Measurements from ENCODE around the gene ADAD1. TPM values are rescaled to one million over a fixed set of nuclear protein-coding genes. Genes with fewer than 3 reads are reported as not detected.
"Not testable (repeated sequence)": the region's sequence is repeated elsewhere in the genome, so short reads cannot be mapped to it uniquely, and the experiment has no call there.

Gene ADAD1
- total RNA-seq, 1 donor from 2014 or later: not detected

GRCh38 chr4:122346036-122346435, 32.8 kb upstream of the ADAD1 start:
- no peak overlapping the region for H3K27ac Mint-ChIP-seq (ENCODE audit: unreplicated experiment)
- H3K4me1 Mint-ChIP-seq (ENCODE audit: unreplicated experiment): no peaks in the 10 kb centered on the region
- no peak overlapping the region for H3K4me3 Mint-ChIP-seq (ENCODE audit: unreplicated experiment)
- no peaks in the 10 kb centered on the region for H3K9me3 Mint-ChIP-seq (ENCODE audit: unreplicated experiment)
- no peaks in the 10 kb centered on the region for H3K27me3 Mint-ChIP-seq (ENCODE audit: unreplicated experiment)
- DNase-seq (ENCODE audit: extremely low spot score, unreplicated experiment): no peak
- H3K36me3 Mint-ChIP-seq (ENCODE audit: unreplicated experiment): peaks cover 52% of the 10 kb centered on the region
- no peak for TF ChIP-seq CTCF (IDR thresholded peaks at IDR 0.05)

DNA sequence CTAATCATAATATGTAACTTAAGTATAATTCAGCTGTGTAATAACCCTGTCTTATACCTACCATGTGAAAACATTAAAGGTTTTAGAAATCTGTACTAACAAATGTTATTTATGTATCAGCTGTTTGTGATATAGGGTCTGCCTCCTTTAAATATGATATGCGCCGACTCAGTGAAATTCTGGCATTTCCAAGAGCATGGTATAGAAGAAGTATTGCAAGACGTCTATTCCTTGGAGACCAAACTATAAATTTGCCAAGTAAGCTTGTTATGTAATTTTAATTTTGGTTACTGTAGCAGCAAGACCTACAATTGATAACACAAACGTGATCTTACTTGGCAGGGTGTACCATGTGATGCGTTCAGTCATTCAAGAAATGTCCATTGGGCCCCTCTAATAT, 32.3 kb upstream of the ADAD1 start:
- no peak for DNase-seq (ENCODE audit: extremely low spot score, unreplicated experiment)
- no peak overlapping the region for H3K4me3 Mint-ChIP-seq (ENCODE audit: unreplicated experiment)
- no peak overlapping the region for H3K27ac Mint-ChIP-seq (ENCODE audit: unreplicated experiment)
- H3K9me3 Mint-ChIP-seq (ENCODE audit: unreplicated experiment): no peaks in the 10 kb centered on the region
- TF ChIP-seq CTCF (IDR thresholded peaks at IDR 0.05): no peak
- H3K36me3 Mint-ChIP-seq (ENCODE audit: unreplicated experiment): peaks cover 56% of the 10 kb centered on the region
- no peaks in the 10 kb centered on the region for H3K27me3 Mint-ChIP-seq (ENCODE audit: unreplicated experiment)
- H3K4me1 Mint-ChIP-seq (ENCODE audit: unreplicated experiment): no peaks in the 10 kb centered on the region

- Mint-ChIP-seq H3K4me1 (ENCODE audit: unreplicated experiment) (no peaks in the 10 kb centered on the region), H3K27me3 (ENCODE audit: unreplicated experiment) (no peaks in the 10 kb centered on the region), H3K4me3 (ENCODE audit: unreplicated experiment) (no peak overlapping the region), H3K36me3 (ENCODE audit: unreplicated experiment) (peaks cover 47% of the 10 kb centered on the region), H3K9me3 (ENCODE audit: unreplicated experiment) (no peaks in the 10 kb centered on the region), H3K27ac (ENCODE audit: unreplicated experiment) (no peak overlapping the region)
- no peak for DNase-seq (ENCODE audit: extremely low spot score, unreplicated experiment)
- no peak for TF ChIP-seq CTCF (IDR thresholded peaks at IDR 0.05)
Measured at GRCh38 chr4:122356317-122356808, 22.4 kb upstream of the ADAD1 start.

DNA sequence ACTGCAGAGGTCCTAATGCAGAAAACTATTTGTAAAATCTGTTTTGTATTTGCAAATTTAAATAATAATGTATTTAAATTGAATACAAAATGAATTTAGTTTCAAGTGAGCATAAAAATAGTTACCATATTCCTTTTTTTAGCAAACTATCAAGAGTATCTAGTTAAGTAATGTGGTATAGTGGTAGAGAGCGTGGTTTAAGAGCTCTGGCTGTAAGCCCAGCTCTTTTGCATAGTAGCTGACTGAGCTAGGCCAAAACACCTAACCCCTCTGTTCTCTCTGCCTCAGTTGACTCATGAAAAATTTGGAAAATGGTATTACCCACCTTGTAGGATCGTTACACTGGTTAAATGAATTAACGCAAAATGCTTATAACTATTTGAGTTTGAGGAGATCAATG, 18.1 kb upstream of the ADAD1 start:
- Mint-ChIP-seq H3K4me3 (ENCODE audit: unreplicated experiment) (no peak overlapping the region), H3K9me3 (ENCODE audit: unreplicated experiment) (peaks cover 8% of the 10 kb centered on the region), H3K4me1 (ENCODE audit: unreplicated experiment) (no peaks in the 10 kb centered on the region), H3K27ac (ENCODE audit: unreplicated experiment) (no peak overlapping the region), H3K27me3 (ENCODE audit: unreplicated experiment) (no peaks in the 10 kb centered on the region), H3K36me3 (ENCODE audit: unreplicated experiment) (peaks cover 32% of the 10 kb centered on the region)
- no peak for TF ChIP-seq CTCF (IDR thresholded peaks at IDR 0.05)
- no peak for DNase-seq (ENCODE audit: extremely low spot score, unreplicated experiment)

DNA sequence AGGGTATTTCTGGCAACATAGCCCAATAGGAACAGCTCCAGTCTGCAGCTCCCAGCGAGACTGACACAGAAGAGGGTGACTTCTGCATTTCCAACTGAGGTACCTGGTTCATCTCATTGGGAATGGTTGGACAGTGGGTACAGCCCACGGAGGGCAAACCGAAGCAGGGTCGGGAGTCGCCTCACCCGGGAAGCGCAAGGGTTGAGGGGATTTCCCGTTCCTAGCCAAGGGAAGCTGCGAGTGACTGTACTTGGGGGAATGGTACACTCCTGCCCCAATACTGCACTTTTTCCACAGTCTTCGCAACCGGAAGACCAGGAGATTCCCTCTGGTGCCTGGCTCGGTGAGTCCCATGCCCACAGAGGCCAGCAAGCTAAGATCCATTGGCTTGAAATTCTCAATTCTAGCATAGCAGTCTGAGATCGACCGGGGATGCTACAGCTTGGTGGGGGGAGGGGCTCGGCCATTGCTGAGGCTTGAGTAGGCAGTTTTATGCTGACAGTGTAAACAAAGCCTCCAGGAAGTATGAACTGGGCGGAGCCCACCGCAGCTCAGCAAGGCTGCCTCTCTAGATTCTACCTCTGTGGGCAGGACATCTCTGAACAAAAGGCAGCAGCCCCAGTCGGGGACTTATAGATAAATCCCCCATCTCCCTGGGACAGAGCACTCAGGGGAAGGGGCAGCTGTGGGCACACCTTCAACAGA, 14.0 kb upstream of the ADAD1 start:
- Mint-ChIP-seq H3K36me3 (ENCODE audit: unreplicated experiment) (peaks cover 14% of the 10 kb centered on the region), H3K9me3 (ENCODE audit: unreplicated experiment) (peaks cover 31% of the 10 kb centered on the region), H3K27ac (ENCODE audit: unreplicated experiment) (no peak overlapping the region), H3K4me1 (ENCODE audit: unreplicated experiment) (no peaks in the 10 kb centered on the region), H3K27me3 (ENCODE audit: unreplicated experiment) (no peaks in the 10 kb centered on the region), H3K4me3 (ENCODE audit: unreplicated experiment) (no peak overlapping the region)
- no peak for DNase-seq (ENCODE audit: extremely low spot score, unreplicated experiment)
- TF ChIP-seq CTCF (IDR thresholded peaks at IDR 0.05): no peak

GRCh38 chr4:122368786-122369185, 10.0 kb upstream of the ADAD1 start:
- H3K9me3 Mint-ChIP-seq (ENCODE audit: unreplicated experiment): peaks cover 29% of the 10 kb centered on the region
- H3K4me3 Mint-ChIP-seq (ENCODE audit: unreplicated experiment); H3K27ac Mint-ChIP-seq (ENCODE audit: unreplicated experiment); H3K36me3 Mint-ChIP-seq (ENCODE audit: unreplicated experiment); H3K4me1 Mint-ChIP-seq (ENCODE audit: unreplicated experiment); DNase-seq (ENCODE audit: extremely low spot score, unreplicated experiment): not testable (repeated sequence)
- peaks cover 13% of the 10 kb centered on the region for H3K27me3 Mint-ChIP-seq (ENCODE audit: unreplicated experiment)

All from osteocyte (in vitro differentiated cells).